IMR-90 (cell line): ENCODE data around the gene THRA. TPM values are rescaled to one million over a fixed set of nuclear protein-coding genes. Genes with fewer than 3 reads are reported as not detected.

Experiments
- ATAC-seq: fragments of 200-7000 bp; cut with Tn5 transposase; 2 replicates; pipeline ENCODE4 v1.9.1; 2020; ENCODE audit warnings: low read depth, mild to moderate bottlenecking, moderate library complexity
- BruUV-seq: library from RNA; stranded (reverse); fragments of 400-500 nt; replicated peaks from 2 replicates; lab custom pipeline; 2021; lab: Mats Ljungman, UMichigan
- CTCF ChIA-PET: fragments of 300-600 bp; formaldehyde crosslinking; extraction: SDS; loops from one replicate; lab custom pipeline; 2021; ENCODE audit warnings: antibody characterized with exemption; lab: Yijun Ruan, JAX
- POLR2A ChIA-PET: fragments of 300-600 bp; sonication (Branson Sonifier 250); formaldehyde crosslinking; loops from one replicate; lab custom pipeline; 2022; ENCODE audit warnings: antibody characterized with exemption; ENCODE audit not compliant: unreplicated experiment; lab: Charles Lee
- DNase-seq: peaks from one replicate; pipeline ENCODE4 v3.0.0; 2013
- H2AFZ ChIP-seq: replicated peaks from 2 replicates; pipeline ENCODE3; 2013; ENCODE audit warnings: low read length, mild to moderate bottlenecking; ENCODE audit not compliant: poor library complexity
- H2AK5ac ChIP-seq: 2 replicates; pipeline ENCODE4 v1.6.1; 2013; ENCODE audit warnings: low read depth, low read length, inconsistent platforms
- H2AK9ac ChIP-seq: replicated peaks from 2 replicates; pipeline ENCODE3; 2013; ENCODE audit warnings: mild to moderate bottlenecking, low read depth, low read length, moderate library complexity; ENCODE audit not compliant: poor library complexity
- H2BK120ac ChIP-seq: 2 replicates; pipeline ENCODE4 v1.6.1; 2013; ENCODE audit warnings: low read depth, low read length, inconsistent platforms
- H2BK15ac ChIP-seq: 3 replicates; pipeline ENCODE4 v1.6.1; 2013; ENCODE audit warnings: low read depth, low read length, inconsistent platforms
- H2BK20ac ChIP-seq: 2 replicates; pipeline ENCODE4 v1.6.1; 2013; ENCODE audit warnings: low read depth, mild to moderate bottlenecking, inconsistent platforms, low read length, moderate library complexity
- H2BK5ac ChIP-seq: 2 replicates; pipeline ENCODE4 v1.6.1; 2013; ENCODE audit warnings: mild to moderate bottlenecking, low read depth, low read length, inconsistent platforms; ENCODE audit not compliant: poor library complexity, severe bottlenecking
- H3K14ac ChIP-seq: replicated peaks from 2 replicates; pipeline ENCODE4 v1.6.1; 2013; ENCODE audit warnings: low read depth, low read length, inconsistent platforms
- H3K18ac ChIP-seq: 2 replicates; pipeline ENCODE4 v1.6.1; 2013; ENCODE audit warnings: low read depth, low read length, control low read depth
- H3K23ac ChIP-seq: 2 replicates; pipeline ENCODE4 v1.6.1; 2013; ENCODE audit warnings: low read depth, low read length, inconsistent platforms
- H3K27ac ChIP-seq: 2 replicates; pipeline ENCODE4 v1.5.1; 2013; ENCODE audit warnings: mild to moderate bottlenecking, control low read depth, low read length; ENCODE audit not compliant: insufficient read depth
- H3K27me3 ChIP-seq: 2 replicates; pipeline ENCODE4 v1.6.1; 2013; ENCODE audit warnings: low read length; ENCODE audit not compliant: control insufficient read depth, insufficient read depth
- H3K36me3 ChIP-seq: 2 replicates; pipeline ENCODE4 v1.6.1; 2013; ENCODE audit warnings: low read length, mixed read lengths; ENCODE audit not compliant: control insufficient read depth, insufficient read depth
- H3K4ac ChIP-seq: 2 replicates; pipeline ENCODE4 v1.6.1; 2013; ENCODE audit warnings: low read depth, low read length, inconsistent platforms
- H3K4me1 ChIP-seq: 2 replicates; pipeline ENCODE4 v1.6.1; 2013; ENCODE audit warnings: low read length, mixed read lengths; ENCODE audit not compliant: control insufficient read depth, insufficient read depth
- H3K4me2 ChIP-seq: 2 replicates; pipeline ENCODE4 v1.6.1; 2013; ENCODE audit warnings: low read depth, mild to moderate bottlenecking, control low read depth, low read length, moderate library complexity
- H3K4me3 ChIP-seq: 2 replicates; pipeline ENCODE4 v1.5.1; 2013; ENCODE audit warnings: low read depth, mild to moderate bottlenecking, control low read depth, low read length, moderate library complexity; ENCODE audit not compliant: insufficient read depth
- H3K56ac ChIP-seq: 2 replicates; pipeline ENCODE4 v1.6.1; 2013; ENCODE audit warnings: low read length, inconsistent platforms; ENCODE audit not compliant: insufficient read depth; ENCODE audit errors: extremely low read depth
- H3K79me1 ChIP-seq, 2 experiments: 2 replicates each; pipeline ENCODE4 v1.6.1; 2013; ENCODE audit warnings: low read length in 2 of 2, inconsistent platforms in 1 of 2, low read depth in 1 of 2
- H3K9ac ChIP-seq: 2 replicates; pipeline ENCODE4 v1.6.1; 2013; ENCODE audit warnings: low read depth, low read length, control low read depth
- H3K9me1 ChIP-seq: 2 replicates; pipeline ENCODE4 v1.6.1; 2013; ENCODE audit warnings: low read length, inconsistent platforms; ENCODE audit not compliant: insufficient read depth
- H3K9me3 ChIP-seq: 2 replicates; pipeline ENCODE4 v1.6.1; 2013; ENCODE audit warnings: low read length; ENCODE audit not compliant: control insufficient read depth, insufficient read depth
- H4K20me1 ChIP-seq: 2 replicates; pipeline ENCODE4 v1.6.1; 2013; ENCODE audit warnings: low read length, inconsistent platforms; ENCODE audit not compliant: insufficient read depth
- H4K5ac ChIP-seq: 2 replicates; pipeline ENCODE4 v1.6.1; 2013; ENCODE audit warnings: mild to moderate bottlenecking, low read depth, low read length, control low read depth
- H4K8ac ChIP-seq, 2 experiments: 2 replicates each; pipeline ENCODE4 v1.6.1; 2013; ENCODE audit warnings: low read depth in 2 of 2, low read length in 2 of 2, control low read depth in 1 of 2, inconsistent platforms in 1 of 2
- H4K91ac ChIP-seq: 2 replicates; pipeline ENCODE4 v1.6.1; 2013; ENCODE audit warnings: low read depth, low read length, inconsistent platforms; ENCODE audit not compliant: insufficient read depth
- BHLHE40 ChIP-seq: fragments of 150-350 bp; IDR thresholded peaks from 2 replicates; pipeline ENCODE4 v1.6.1; 2016; ENCODE audit warnings: mild to moderate bottlenecking, low read depth, low read length
- CEBPB ChIP-seq: IDR thresholded peaks from 2 replicates; pipeline ENCODE4 v1.6.1; 2012; ENCODE audit warnings: low read depth, low read length, improper control_type of control experiment
- CHD1 ChIP-seq: IDR thresholded peaks from 2 replicates; pipeline ENCODE4 v1.6.1; 2012; ENCODE audit warnings: low read depth, low read length, improper control_type of control experiment
- FOS ChIP-seq: fragments of 150-350 bp; IDR thresholded peaks from 2 replicates; pipeline ENCODE4 v1.6.1; 2016; ENCODE audit warnings: low read depth, low read length
- MAFK ChIP-seq: IDR thresholded peaks from 2 replicates; pipeline ENCODE4 v1.6.1; 2012; ENCODE audit warnings: low read depth, low read length, improper control_type of control experiment
- MAZ ChIP-seq: IDR thresholded peaks from 2 replicates; pipeline ENCODE4 v1.6.1; 2012; ENCODE audit warnings: low read depth, mild to moderate bottlenecking, low read length, improper control_type of control experiment, moderate library complexity, borderline replicate concordance
- WGBS, 2 experiments: methylation state at CpG; one replicate each; pipeline versions ENCODE4 v1.1.5 to v1.1.7; 2013; ENCODE audit warnings: missing lambda C conversion rate in 2 of 2; ENCODE audit not compliant: insufficient read length in 1 of 2; ENCODE audit errors: extremely low coverage in 2 of 2; 5-methylcytosine and 5-hydroxymethylcytosine counted together
- dilution Hi-C: fragments of 300-500 bp; cut with HindIII; formaldehyde crosslinking; loops from one replicate; pipeline ENCODE4 v1.14.3; 2018; ENCODE audit warnings: low sequenced_read_pairs; ENCODE audit not compliant: unreplicated experiment
- in situ Hi-C: fragments of 300-500 bp; cut with MboI; formaldehyde crosslinking; loops from 3 replicates; pipeline ENCODE4 v1.14.3; 2019; ENCODE audit warnings: low sequenced_read_pairs, inconsistent platforms, mixed read lengths
- intact Hi-C: fragments of 100-400 bp; cut with micrococcal nuclease; formaldehyde crosslinking; loops from 2 replicates; pipeline ENCODE4 v1.10.0; 2022
- polyA plus RNA-seq, 3 experiments: library from polyadenylated mRNA; depleted of rRNA; stranded (reverse); fragments of >200 nt; gene quantifications; 2 replicates each; pipeline ENCODE4 v1.2.3, GENCODE V29; 2012; ENCODE audit warnings: low replicate concordance in 1 of 3
- total RNA-seq: library from RNA; depleted of rRNA; stranded (reverse); fragments of >200 nt; gene quantifications from 2 replicates; pipeline ENCODE4 v1.2.3, GENCODE V29; 2012

The THRA gene
- total and polyA plus RNA-seq, 2 of the 4 experiments (the other 2 are of a cell fraction): 22.0 to 23.4 TPM

- Histone ChIP-seq H3K4me1 (peaks cover 36% of the 10 kb centered on the region), H3K9ac (no peak overlapping the region)
- no TSS peak for BruUV-seq
Measured at GRCh38 chr17:40021451-40021971, 41.3 kb upstream of the THRA start.

More at GRCh38 chr17:40021451-40021971, 41.3 kb upstream of the THRA start:
- TF ChIP-seq FOS: 0 out of 2 replicates have a peak, but pooled peaks have one; percentile 2
- no peak for TF ChIP-seq CHD1
- TF ChIP-seq BHLHE40: no peak
- TF ChIP-seq MAFK: no peak
- TF ChIP-seq MAZ: peak; percentile 51; the same call in 1 of the 2 replicates
- no peak for TF ChIP-seq CEBPB
- ATAC-seq (peak; percentile 71), DNase-seq (peak; percentile 61)
- Histone ChIP-seq H3K14ac (peak overlapping the region; percentile 95), H3K4me3 (no peak overlapping the region), H3K27me3 (no peaks in the 10 kb centered on the region), H3K4me2 (no peak overlapping the region), H3K27ac (peak overlapping the region; percentile 46; the same call in 1 of the 2 replicates), H2BK120ac (peak overlapping the region; percentile 89), H4K8ac (peak overlapping the region in 1 of 2 experiments; percentile 77; a peak in 1 of 4 replicates), H2AK9ac (peak overlapping the region; percentile 88), H2BK20ac (peak overlapping the region; percentile 59; the same call in 1 of the 2 replicates), H2BK5ac (peak overlapping the region; percentile 52), H3K36me3 (peaks cover 30% of the 10 kb centered on the region), H4K91ac (peak overlapping the region; percentile 71; the same call in 1 of the 2 replicates), H2BK15ac (no peak overlapping the region), H3K4ac (peak overlapping the region; percentile 61; the same call in 1 of the 2 replicates), H4K5ac (no peak overlapping the region; the same call in 1 of the 2 replicates), H3K79me1 (0 out of 4 replicates have a peak, but pooled peaks cover 0 to 6% of the 10 kb centered on the region in 2 experiments), H3K23ac (peak overlapping the region; percentile 88; the same call in 1 of the 2 replicates), H4K20me1 (no peaks in the 10 kb centered on the region), H2AFZ (peak overlapping the region; percentile 28), H3K56ac (peak overlapping the region; percentile 50; the same call in 1 of the 2 replicates), H3K9me1 (peaks cover 2% of the 10 kb centered on the region; the same call in 1 of the 2 replicates), H2AK5ac (peak overlapping the region; percentile 90), H3K9me3 (no peaks in the 10 kb centered on the region), H3K18ac (no peak overlapping the region; the same call in 1 of the 2 replicates)
- ChIA-PET POLR2A (no interaction called here), CTCF (interaction anchor here (0.5 to 1.5 kb wide), 5 partner anchors 8 to 1830 kb away, joined by 3 to 5 read pairs (median 4); no protein-coding TSS in a partner anchor)
- in situ Hi-C loops (loop anchor here (10.0 kb wide), 1 partner anchor 263 kb away; the partner anchor contains the start of gene CDC6), intact Hi-C loops (no loop called here), dilution Hi-C loops (no loop called here)
- WGBS, 2 experiments: 31% methylated on average over 2 of the region's 9 CpGs; no CpG with 5 or more reads in 1 of the 2 experiments
